Central memory CD4-positive, alpha-beta T cell (primary cell): ENCODE results near the gene ARPC4.
"Not testable (repeated sequence)": the region's sequence is repeated elsewhere in the genome, so short reads cannot be mapped to it uniquely, and the experiment has no call there.

ENCODE experiments used
- DNase-seq: peaks from one replicate; pipeline ENCODE4 v3.0.0; 2022

Gene ARPC4

DNA sequence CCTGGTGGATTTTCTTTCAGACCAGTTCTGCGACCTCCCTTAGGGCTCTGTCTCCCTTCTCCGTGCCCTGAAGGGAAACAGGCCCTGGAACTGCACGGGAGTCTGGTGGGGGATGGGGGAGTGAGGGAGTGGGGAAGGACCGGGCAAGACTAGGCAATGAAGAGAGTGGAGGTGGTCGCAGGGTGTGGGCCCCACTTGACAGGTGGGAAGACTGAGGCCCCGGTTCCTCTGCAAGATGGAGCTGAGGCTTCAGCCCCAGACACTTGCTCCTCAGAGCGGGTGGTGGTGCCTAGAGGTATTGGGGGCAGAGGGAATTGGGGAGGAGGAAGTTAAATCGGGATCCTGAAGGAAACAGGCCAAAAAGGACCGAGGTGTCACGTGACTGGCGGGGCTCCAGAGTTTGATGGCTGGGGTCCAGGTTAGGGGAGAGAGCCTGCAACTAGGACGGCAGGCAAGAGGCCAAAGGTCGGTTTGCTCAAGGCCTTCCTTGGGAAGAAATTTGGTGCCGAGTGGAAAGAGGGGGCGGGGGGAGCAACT lies 22.5 kb upstream of the ARPC4 start:
- no peak for DNase-seq

GRCh38 chr3:9771007-9771406 lies 21.9 kb upstream of the ARPC4 start:
- DNase-seq, result not testable (repeated sequence)

DNA sequence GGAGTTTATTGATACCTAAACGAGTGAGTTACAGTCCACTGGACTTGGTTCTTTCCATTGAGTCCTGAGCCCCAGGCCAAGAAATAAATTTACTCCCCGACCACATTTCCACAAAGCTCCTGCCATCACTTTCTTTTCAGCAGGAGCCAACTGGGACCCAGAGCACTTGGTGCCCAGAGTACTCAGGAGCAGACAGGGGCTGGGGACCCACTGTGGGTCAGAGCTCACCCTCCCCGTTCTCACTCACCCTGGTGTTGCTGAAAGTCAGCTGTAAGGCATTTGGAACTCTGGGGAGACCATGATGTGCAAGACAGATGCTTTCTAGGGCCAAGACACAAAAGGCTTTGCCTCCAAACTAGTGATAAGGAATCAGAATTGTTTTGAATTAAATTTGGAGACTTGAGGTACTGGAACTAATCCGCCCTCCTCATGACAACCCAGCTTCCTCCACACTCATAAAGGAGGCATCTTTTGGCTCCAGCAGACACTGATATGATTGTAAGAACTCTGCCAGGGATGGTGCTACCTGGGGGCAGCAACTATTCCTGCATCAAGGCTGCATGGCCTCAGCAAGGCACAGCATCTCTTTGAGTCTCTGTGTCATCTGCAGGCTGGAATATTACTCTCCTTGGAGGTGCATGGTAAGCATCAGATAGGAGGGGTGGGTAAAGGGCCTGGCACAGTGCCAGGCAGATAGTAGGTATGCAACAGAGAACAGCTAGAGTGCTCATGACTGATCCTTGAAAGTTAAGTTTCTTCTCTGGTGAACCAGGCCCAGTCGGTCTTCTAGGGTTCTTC lies 15.8 kb upstream of the ARPC4 start:
- DNase-seq, result no peak

- DNase-seq, result no peak
These were observed 15.2 kb upstream of the ARPC4 start for GRCh38 chr3:9777694-9778021.

GRCh38 chr3:9778143-9779074 lies 14.5 kb upstream of the ARPC4 start:
- no peak for DNase-seq

DNA sequence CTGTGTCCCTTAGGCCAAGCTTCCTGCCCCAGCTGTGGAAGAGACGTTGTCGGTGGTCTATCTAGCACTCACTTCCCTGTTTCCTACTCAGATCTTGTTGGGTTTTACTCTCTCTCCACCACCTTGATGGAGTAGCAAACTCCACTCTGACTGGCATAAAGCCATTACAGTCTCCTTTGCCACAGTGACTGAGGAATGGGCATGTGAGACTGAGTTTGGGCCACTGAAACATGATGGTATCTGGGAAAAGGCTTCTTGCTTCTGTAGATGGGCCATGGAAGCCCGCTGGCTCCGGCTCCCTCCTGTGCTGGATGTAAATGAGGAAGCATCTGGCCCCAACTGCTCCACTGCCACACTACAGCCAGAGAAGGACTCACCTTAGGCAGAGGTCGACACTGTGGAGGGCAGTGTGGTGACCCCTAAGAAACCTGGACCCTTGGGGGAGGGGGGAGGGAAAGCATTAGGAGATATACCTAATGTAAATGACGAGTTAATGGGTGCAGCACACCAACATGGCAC lies 13.7 kb upstream of the ARPC4 start:
- no peak for DNase-seq

DNA sequence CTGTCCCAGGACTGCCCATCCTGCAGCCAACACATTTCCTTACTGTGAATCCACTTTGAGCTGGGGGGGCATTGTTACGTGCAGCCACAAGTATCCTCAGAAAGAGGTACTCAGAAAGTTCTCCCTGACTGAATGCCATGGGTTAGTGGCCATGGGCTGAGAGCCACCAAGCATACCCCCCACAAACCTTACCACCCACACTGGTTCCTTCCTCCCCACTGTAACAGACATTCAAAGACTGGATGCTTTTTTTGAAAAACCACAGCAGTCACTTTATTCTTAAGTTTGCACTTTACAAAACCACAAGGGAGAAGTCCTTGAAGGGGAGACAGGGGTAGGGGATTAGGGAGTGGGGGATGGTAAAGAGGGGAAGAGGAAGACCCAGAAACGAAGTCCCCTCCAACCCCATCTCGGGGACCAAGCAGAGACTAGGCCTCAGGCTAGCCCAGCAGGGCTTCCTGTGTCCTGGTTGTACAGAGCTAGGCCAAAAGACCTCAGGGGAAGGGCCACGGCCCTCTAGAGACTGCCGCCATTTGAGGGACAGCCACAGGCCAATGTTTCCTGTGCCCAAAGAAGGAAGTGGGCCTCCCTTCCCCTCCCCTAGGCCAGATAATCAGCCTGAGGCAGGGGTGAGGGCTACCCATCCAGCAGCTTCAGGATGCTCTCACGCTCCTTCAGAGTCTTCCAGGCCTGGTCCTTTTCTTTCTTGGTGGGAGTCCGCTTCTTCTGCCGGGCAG lies 13.0 kb upstream of the ARPC4 start:
- peak; percentile 39 for DNase-seq

DNA sequence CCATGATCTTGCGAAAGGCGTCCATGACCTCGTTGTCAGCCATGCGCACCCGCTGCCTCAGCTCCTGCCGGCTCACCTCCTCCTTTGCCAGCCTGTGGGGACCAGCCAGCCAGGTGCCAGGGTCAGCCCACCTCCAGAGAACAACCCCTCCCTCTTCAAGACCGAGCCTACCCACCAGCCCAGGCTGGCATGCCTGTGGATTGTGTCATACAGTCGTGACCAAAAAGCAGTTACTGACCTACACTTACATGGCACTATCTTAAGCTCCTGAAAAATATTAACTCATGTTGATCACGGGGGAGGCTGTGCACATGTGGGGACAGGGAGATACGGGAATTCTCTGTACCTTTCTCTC lies 12.4 kb upstream of the ARPC4 start:
- no peak for DNase-seq

DNA sequence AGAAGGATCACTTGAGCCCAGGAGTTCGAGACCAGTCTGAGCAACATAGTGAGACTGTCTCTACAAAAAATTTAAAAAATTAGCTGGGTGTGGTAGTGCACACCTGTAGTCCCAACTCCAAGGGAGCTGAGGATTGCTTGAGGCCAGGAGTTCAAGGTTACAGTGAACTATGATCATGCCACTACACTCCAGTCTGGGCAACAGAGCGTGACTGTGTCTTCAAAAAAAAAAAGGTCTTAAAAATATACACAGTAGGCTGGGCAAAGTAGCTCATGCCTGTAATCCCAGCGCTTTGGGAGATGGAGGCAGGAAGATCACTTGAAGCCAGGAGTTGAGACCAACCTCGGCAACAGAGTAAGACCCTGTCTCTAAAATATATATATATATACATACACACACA lies 12.0 kb upstream of the ARPC4 start:
- no peak for DNase-seq

GRCh38 chr3:9781551-9781950 lies 11.3 kb upstream of the ARPC4 start:
- no peak for DNase-seq

- no peak for DNase-seq
These were observed 10.8 kb upstream of the ARPC4 start for GRCh38 chr3:9781978-9782603.

DNA sequence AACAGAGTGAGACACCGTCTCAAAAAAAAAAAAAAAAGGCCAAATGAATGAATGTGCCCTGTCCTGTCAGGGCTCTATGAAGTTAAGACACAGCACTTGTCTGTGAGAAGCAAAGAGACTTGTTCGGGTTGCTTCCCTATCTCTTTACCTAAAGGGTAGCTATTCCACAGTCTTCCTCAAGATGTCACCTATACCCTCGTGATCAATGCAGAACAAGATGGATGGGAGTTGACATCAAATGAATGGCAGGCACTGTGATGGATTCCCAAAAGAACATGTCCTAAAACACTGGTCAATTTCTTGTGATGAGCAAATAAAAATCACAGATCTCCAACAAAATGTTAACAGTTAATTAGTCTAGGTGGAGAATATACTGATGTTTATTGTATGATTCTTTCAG lies 10.1 kb upstream of the ARPC4 start:
- DNase-seq, result no peak

DNA sequence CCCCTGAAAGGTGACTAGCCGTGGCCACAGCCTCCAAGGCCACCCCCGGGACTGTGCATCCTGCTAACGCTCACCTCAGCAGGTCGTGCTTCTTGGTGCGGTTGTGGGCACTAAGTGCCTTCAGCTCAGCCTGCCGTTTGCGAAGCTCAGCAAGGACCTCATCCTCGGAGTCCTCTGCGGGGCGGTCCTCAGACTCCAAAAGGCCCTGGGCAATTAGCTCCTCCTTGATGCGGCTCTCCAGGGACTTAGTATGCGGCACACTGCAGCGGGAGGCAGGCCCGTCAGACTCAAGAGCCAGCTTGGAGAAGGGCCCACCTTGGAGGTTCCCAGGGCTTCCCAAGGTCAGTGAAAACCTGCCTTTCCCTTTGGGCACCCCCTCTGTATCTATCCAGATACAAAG lies 8.9 kb upstream of the ARPC4 start:
- DNase-seq, result no peak

GRCh38 chr3:9784965-9785364 lies 7.9 kb upstream of the ARPC4 start:
- no peak for DNase-seq

GRCh38 chr3:9785602-9786001 lies 7.3 kb upstream of the ARPC4 start:
- no peak for DNase-seq

DNA sequence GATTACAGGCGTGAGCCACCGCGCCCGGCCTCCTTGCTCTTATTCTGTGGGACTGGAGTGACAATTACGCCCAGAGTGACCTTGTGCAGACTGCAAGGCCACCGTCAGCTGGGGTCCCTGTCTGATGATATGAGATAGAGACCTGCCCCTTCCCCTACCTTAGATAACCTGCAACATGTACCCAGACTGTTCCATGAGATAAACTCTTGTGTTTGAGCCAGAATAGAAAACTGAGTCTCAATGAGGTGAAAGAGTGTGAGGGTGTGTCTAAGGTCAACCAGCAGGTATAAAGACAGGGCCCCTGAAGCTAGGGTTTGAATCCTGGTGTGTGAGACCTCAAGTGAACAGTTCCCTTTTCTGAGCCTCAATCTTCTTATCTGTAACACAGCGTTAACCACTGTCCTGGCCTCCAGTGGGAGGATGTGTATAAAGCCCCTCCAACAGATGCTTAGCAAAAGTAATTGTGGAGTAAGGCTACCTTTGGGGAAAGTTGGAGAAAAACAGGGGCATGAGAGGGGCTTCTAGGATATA lies 6.6 kb upstream of the ARPC4 start:
- no peak for DNase-seq

- DNase-seq, result no peak
These were observed 5.8 kb upstream of the ARPC4 start for GRCh38 chr3:9786825-9787669.

DNA sequence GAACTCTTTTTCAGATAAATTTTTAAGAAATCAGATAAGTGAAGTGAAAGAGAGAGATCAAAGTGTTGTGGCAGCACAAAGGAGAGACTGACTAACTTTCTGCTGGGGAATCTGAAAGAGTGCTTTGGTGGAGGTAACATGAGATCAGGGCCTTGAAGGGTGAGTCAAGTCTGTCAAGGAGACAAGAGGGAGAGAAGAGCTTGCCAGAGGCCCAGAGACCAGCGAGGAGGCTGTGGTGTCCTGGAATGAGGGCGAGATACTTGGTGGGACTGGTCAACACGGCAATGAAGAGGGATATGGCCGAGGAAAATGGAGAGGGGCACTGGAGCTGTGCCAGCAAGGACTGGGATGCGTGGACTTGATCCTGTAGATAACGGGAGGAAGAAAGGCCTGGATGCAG lies 5.2 kb upstream of the ARPC4 start:
- no peak for DNase-seq

- DNase-seq, result no peak
These were observed 1.8 kb upstream of the ARPC4 start for GRCh38 chr3:9791127-9791526.

GRCh38 chr3:9791790-9792404 lies 985 bp upstream of the ARPC4 start:
- DNase-seq, result no peak
